HEK293 (cell line): ENCODE results near the gene MGAT5B.

Experiments used
- CTCF ChIA-PET: fragments of 350-600 bp; formaldehyde crosslinking; extraction: SDS; loops from one replicate; lab custom pipeline; 2021; ENCODE audit warnings: antibody characterized with exemption; lab: Yijun Ruan, JAX
- POLR2A ChIA-PET: fragments of 300-600 bp; formaldehyde crosslinking; extraction: SDS; loops from one replicate; lab custom pipeline; 2020; ENCODE audit warnings: antibody characterized with exemption, inconsistent platforms; lab: Yijun Ruan, JAX
- H3K27ac ChIP-seq: fragments of 200-500 bp; sonication (Bioruptor generic); 2 replicates; pipeline ENCODE4 v1.5.1; 2014; ENCODE audit warnings: low read depth, low read length, control low read depth, inconsistent platforms; ENCODE audit errors: extremely low read depth
- H3K36me3 ChIP-seq, 2 experiments: fragments of 200-500 bp in 1 of 2; sonication (Bioruptor generic) in 1 of 2; 1 replicate in 1 of 2; 2 replicates in 1 of 2; pipeline ENCODE4 v1.5.1; 2014 to 2017; ENCODE audit warnings: inconsistent platforms in 2 of 2, low read length in 2 of 2; ENCODE audit not compliant: control insufficient read depth in 2 of 2, insufficient read depth in 1 of 2
- H3K4me1 ChIP-seq: fragments of 200-500 bp; sonication (Bioruptor generic); 2 replicates; pipeline ENCODE4 v1.5.1; 2014; ENCODE audit warnings: mild to moderate bottlenecking, low read length, inconsistent platforms; ENCODE audit not compliant: control insufficient read depth, insufficient read depth
- H3K4me3 ChIP-seq: 2 replicates; pipeline ENCODE4 v1.5.1; 2011; ENCODE audit warnings: low read depth, mild to moderate bottlenecking, control low read depth, low read length, moderate library complexity
- H3K9me3 ChIP-seq: fragments of 200-500 bp; sonication (Bioruptor generic); 2 replicates; pipeline ENCODE4 v1.5.1; 2014; ENCODE audit warnings: low read depth, low read length, inconsistent platforms; ENCODE audit not compliant: control insufficient read depth, insufficient read depth
- BCL11A ChIP-seq: fragments of 450-650 bp; formaldehyde crosslinking; IDR thresholded peaks from 2 replicates; pipeline ENCODE4 v1.5.1; 2016; ENCODE audit warnings: low read depth, missing biosample characterization, missing genetic modification characterization
- CTCF ChIP-seq: fragments of 450-650 bp; formaldehyde crosslinking; IDR thresholded peaks from 2 replicates; pipeline ENCODE4 v1.5.1; 2016; ENCODE audit warnings: missing biosample characterization, missing genetic modification characterization
- KLF10 ChIP-seq: fragments of 450-650 bp; IDR thresholded peaks from 2 replicates; pipeline ENCODE4 v1.5.1; 2018; ENCODE audit warnings: missing biosample characterization, mild to moderate bottlenecking, missing genetic modification characterization
- OSR2 ChIP-seq: fragments of 450-650 bp; formaldehyde crosslinking; IDR thresholded peaks from 2 replicates; pipeline ENCODE4 v1.5.1; 2016; ENCODE audit warnings: missing biosample characterization, missing genetic modification characterization
- PATZ1 ChIP-seq: fragments of 450-650 bp; formaldehyde crosslinking; IDR thresholded peaks from 2 replicates; pipeline ENCODE4 v1.5.1; 2016; ENCODE audit warnings: missing biosample characterization, missing genetic modification characterization
- PBX3 ChIP-seq: sonication (generic); formaldehyde crosslinking; IDR thresholded peaks from 2 replicates; pipeline ENCODE4 v1.8.1; 2022; ENCODE audit warnings: mild to moderate bottlenecking, moderate library complexity, missing genetic modification reagents
- TSHZ1 ChIP-seq: fragments of 450-650 bp; formaldehyde crosslinking; IDR thresholded peaks from 2 replicates; pipeline ENCODE4 v1.5.1; 2016; ENCODE audit warnings: missing biosample characterization, missing genetic modification characterization, borderline replicate concordance
- ZBTB26 ChIP-seq: fragments of 450-650 bp; formaldehyde crosslinking; optimal IDR thresholded peaks from 2 replicates; pipeline ENCODE3; 2016; ENCODE audit warnings: missing biosample characterization, mild to moderate bottlenecking, missing genetic modification characterization
- ZBTB48 ChIP-seq: fragments of 450-650 bp; formaldehyde crosslinking; IDR thresholded peaks from 2 replicates; pipeline ENCODE4 v1.5.1; 2016; ENCODE audit warnings: missing biosample characterization, missing genetic modification characterization
- ZBTB7A ChIP-seq: fragments of 450-650 bp; formaldehyde crosslinking; IDR thresholded peaks from 2 replicates; pipeline ENCODE4 v1.5.1; 2016; ENCODE audit warnings: low read depth, missing biosample characterization, missing genetic modification characterization
- ZFP41 ChIP-seq: fragments of 450-650 bp; formaldehyde crosslinking; IDR thresholded peaks from 2 replicates; pipeline ENCODE4 v1.5.1; 2016; ENCODE audit warnings: missing biosample characterization, missing genetic modification characterization, borderline replicate concordance
- ZNF133 ChIP-seq: fragments of 450-650 bp; formaldehyde crosslinking; IDR thresholded peaks from 2 replicates; pipeline ENCODE4 v1.5.1; 2016; ENCODE audit warnings: missing biosample characterization, missing genetic modification characterization
- ZNF169 ChIP-seq: fragments of 450-650 bp; formaldehyde crosslinking; IDR thresholded peaks from 2 replicates; pipeline ENCODE4 v1.5.1; 2016; ENCODE audit warnings: missing biosample characterization, missing genetic modification characterization
- ZNF19 ChIP-seq: fragments of 450-650 bp; formaldehyde crosslinking; IDR thresholded peaks from 2 replicates; pipeline ENCODE4; 2016; ENCODE audit warnings: missing biosample characterization, missing genetic modification characterization, low read depth
- ZNF223 ChIP-seq: fragments of 450-650 bp; formaldehyde crosslinking; IDR thresholded peaks from 2 replicates; pipeline ENCODE4 v1.5.1; 2016; ENCODE audit warnings: missing biosample characterization, missing genetic modification characterization
- ZNF274 ChIP-seq, 2 experiments: fragments of 200-500 bp in 1 of 2; fragments of 450-650 bp in 1 of 2; sonication (Bioruptor generic) in 1 of 2; formaldehyde crosslinking in 1 of 2; IDR thresholded peaks; 2 replicates each; pipeline versions ENCODE4 v1.5.1 to v1.6.1; 2014 to 2016; ENCODE audit warnings: borderline replicate concordance in 1 of 2, inconsistent platforms in 1 of 2, low read length in 1 of 2, missing biosample characterization in 1 of 2, missing genetic modification characterization in 1 of 2
- ZNF366 ChIP-seq: fragments of 450-650 bp; formaldehyde crosslinking; conservative IDR thresholded peaks from 2 replicates; pipeline ENCODE4 v1.5.1; 2016; ENCODE audit warnings: missing biosample characterization, missing genetic modification characterization
- ZNF555 ChIP-seq: fragments of 450-650 bp; formaldehyde crosslinking; conservative IDR thresholded peaks from 2 replicates; pipeline ENCODE4 v1.5.1; 2017; ENCODE audit warnings: missing biosample characterization, mild to moderate bottlenecking, missing genetic modification characterization, inconsistent platforms
- ZNF560 ChIP-seq: fragments of 450-650 bp; formaldehyde crosslinking; IDR thresholded peaks from 2 replicates; pipeline ENCODE4 v1.5.1; 2017; ENCODE audit warnings: missing biosample characterization, missing genetic modification characterization, borderline replicate concordance
- ZNF585B ChIP-seq: fragments of 450-650 bp; formaldehyde crosslinking; IDR thresholded peaks from 2 replicates; pipeline ENCODE4 v1.5.1; 2016; ENCODE audit warnings: missing biosample characterization, missing genetic modification characterization
- ZNF701 ChIP-seq: fragments of 450-650 bp; formaldehyde crosslinking; IDR thresholded peaks from 2 replicates; pipeline ENCODE4 v1.5.1; 2016; ENCODE audit warnings: missing biosample characterization, missing genetic modification characterization
- ZNF707 ChIP-seq: fragments of 450-650 bp; formaldehyde crosslinking; IDR thresholded peaks from 2 replicates; pipeline ENCODE4 v1.5.1; 2016; ENCODE audit warnings: missing biosample characterization, missing genetic modification characterization
- ZNF776 ChIP-seq: fragments of 450-650 bp; formaldehyde crosslinking; IDR thresholded peaks from 2 replicates; pipeline ENCODE4 v1.5.0; 2017; ENCODE audit warnings: missing biosample characterization, missing genetic modification characterization, borderline replicate concordance
- ZSCAN18 ChIP-seq: fragments of 450-650 bp; formaldehyde crosslinking; IDR thresholded peaks from 2 replicates; pipeline ENCODE4 v1.5.1; 2016; ENCODE audit warnings: missing biosample characterization, missing genetic modification characterization

MGAT5B gene

GRCh38 chr17:76878568-76878967, 10.4 kb downstream of the MGAT5B start:
- no peaks in the 10 kb centered on the region for H3K9me3 ChIP-seq
- H3K36me3 ChIP-seq: peaks cover 0 to 20% of the 10 kb centered on the region in 2 experiments; a peak in 1 of 3 replicates
- H3K4me3 ChIP-seq: no peak overlapping the region
- no peak overlapping the region for H3K27ac ChIP-seq
- CTCF ChIA-PET: interaction anchor here (0.6 to 3.5 kb wide), 4 partner anchors 10 to 188 kb away, joined by 3 to 15 read pairs (median 3); partner anchors contain the start of gene MGAT5B
- POLR2A ChIA-PET: no interaction called here
- TF ChIP-seq PATZ1 (no peak), KLF10 (no peak), BCL11A (tag by site-specific recombination) (no peak), PBX3 (CRISPR knock-in tag) (no peak), OSR2 (tag by site-specific recombination) (no peak), ZBTB26 (tag by site-specific recombination) (no peak), ZNF169 (no peak), ZNF585B (tag by site-specific recombination) (no peak), ZSCAN18 (tag by site-specific recombination) (no peak), ZNF701 (tag by site-specific recombination) (no peak), ZNF274 (IDR thresholded peaks at IDR 0.05; ENCODE audit: low read length) (no peak), ZNF274 (tag by site-specific recombination; IDR thresholded peaks at IDR 0.05; ENCODE audit: borderline replicate concordance) (no peak), ZNF366 (tag by site-specific recombination) (no peak), ZBTB48 (no peak)
- no peaks in the 10 kb centered on the region for H3K4me1 ChIP-seq

- Histone ChIP-seq H3K9me3 (no peaks in the 10 kb centered on the region), H3K27ac (no peak overlapping the region), H3K4me3 (no peak overlapping the region), H3K36me3 (peaks cover 0 to 16% of the 10 kb centered on the region in 2 experiments; a peak in 1 of 3 replicates), H3K4me1 (no peaks in the 10 kb centered on the region)
- CTCF ChIA-PET: interaction anchor here (0.6 to 3.5 kb wide), 7 partner anchors 8 to 195 kb away, joined by 3 to 15 read pairs (median 4); partner anchors contain the start of gene MGAT5B
- POLR2A ChIA-PET: no interaction called here
- TF ChIP-seq ZNF560 (tag by site-specific recombination) (no peak), ZNF223 (tag by site-specific recombination) (no peak), ZFP41 (no peak), ZBTB7A (tag by site-specific recombination) (no peak), ZNF133 (no peak), TSHZ1 (tag by site-specific recombination) (no peak), ZNF776 (tag by site-specific recombination) (no peak), ZNF19 (tag by site-specific recombination) (no peak), ZNF707 (tag by site-specific recombination) (no peak), CTCF (no peak), ZNF555 (tag by site-specific recombination) (no peak)
These were observed 11.1 kb downstream of the MGAT5B start for GRCh38 chr17:76879254-76879653.
